ENCODE data around the gene MINDY1.

DNA sequence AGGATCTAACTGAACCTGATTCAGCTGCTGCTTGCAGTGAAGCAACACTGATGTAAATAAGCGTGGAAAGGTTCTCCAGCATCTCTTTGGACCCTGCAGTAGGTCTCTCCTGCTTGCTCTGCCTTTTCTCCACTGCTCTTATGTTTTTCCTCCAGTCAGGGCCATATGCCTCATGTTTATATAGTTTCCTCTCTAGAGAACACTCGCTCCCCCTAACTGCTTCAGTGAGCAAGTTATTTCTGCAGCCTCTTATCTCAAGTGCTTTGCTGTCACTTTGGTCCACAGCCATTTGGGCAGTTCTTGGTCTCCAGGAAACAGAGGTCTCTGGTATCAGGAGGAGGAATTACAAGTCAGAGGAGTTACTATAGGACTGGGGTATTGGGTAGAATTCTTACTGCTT is 6.8 kb upstream of the MINDY1 start:
- TF ChIP-seq, protein P1, sequence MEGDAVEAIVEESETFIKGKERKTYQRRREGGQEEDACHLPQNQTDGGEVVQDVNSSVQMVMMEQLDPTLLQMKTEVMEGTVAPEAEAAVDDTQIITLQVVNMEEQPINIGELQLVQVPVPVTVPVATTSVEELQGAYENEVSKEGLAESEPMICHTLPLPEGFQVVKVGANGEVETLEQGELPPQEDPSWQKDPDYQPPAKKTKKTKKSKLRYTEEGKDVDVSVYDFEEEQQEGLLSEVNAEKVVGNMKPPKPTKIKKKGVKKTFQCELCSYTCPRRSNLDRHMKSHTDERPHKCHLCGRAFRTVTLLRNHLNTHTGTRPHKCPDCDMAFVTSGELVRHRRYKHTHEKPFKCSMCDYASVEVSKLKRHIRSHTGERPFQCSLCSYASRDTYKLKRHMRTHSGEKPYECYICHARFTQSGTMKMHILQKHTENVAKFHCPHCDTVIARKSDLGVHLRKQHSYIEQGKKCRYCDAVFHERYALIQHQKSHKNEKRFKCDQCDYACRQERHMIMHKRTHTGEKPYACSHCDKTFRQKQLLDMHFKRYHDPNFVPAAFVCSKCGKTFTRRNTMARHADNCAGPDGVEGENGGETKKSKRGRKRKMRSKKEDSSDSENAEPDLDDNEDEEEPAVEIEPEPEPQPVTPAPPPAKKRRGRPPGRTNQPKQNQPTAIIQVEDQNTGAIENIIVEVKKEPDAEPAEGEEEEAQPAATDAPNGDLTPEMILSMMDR (IDR thresholded peaks at IDR 0.05) = no peak
- TF ChIP-seq POLR2A (IDR thresholded peaks at IDR 0.05) (no peak), EP300 (IDR thresholded peaks at IDR 0.05) (no peak), POLR2AphosphoS5 (IDR thresholded peaks at IDR 0.05) (peak in 1 of 4 donors; percentile 29)

All from sigmoid colon (tissue), 4 donors.